Measurements from ENCODE around the gene LRIF1.
A peak's percentile ranks its signal among the peaks of the same experiment; 100 is the strongest.

The LRIF1 gene

GRCh38 chr1:110897681-110898080 lies 66.0 kb downstream of the LRIF1 start:
- DNase-seq (ENCODE audit: extremely low spot score, insufficient read length, low read depth) (no peak), FAIRE-seq (peak; percentile 39)

Data from GM18507 (cell line).